Fibroblast of lung (primary cell): ENCODE data around the gene MTCH1.

Source experiments
- CTCF ChIP-seq, 2 donors: IDR thresholded peaks in 1 of 2; conservative IDR thresholded peaks in 1 of 2; 1 replicate in 1 of 2; 2 replicates in 1 of 2; pipeline ENCODE4 v1.5.1; 2011 to 2012; ENCODE audit warnings: low read length in 2 of 2, control low read depth in 1 of 2, inconsistent platforms in 1 of 2, low read depth in 1 of 2, mild to moderate bottlenecking in 1 of 2
- EZH2 ChIP-seq: IDR thresholded peaks from 2 replicates; pipeline ENCODE4 v1.5.1; 2012; ENCODE audit warnings: low read length, control low read depth, mild to moderate bottlenecking; ENCODE audit errors: missing control alignments

- TF ChIP-seq CTCF (conservative IDR thresholded peaks at IDR 0.05 in 1 of 2, IDR thresholded peaks at IDR 0.05 in 1 of 2; ENCODE audit: low read depth in 1 of 2, low read length in 2 of 2) (no peak), EZH2 (no peak)
Measured at GRCh38 chr6:37027811-37028469, 41.9 kb upstream of the MTCH1 start.
